CD4-positive, CD25-positive, alpha-beta regulatory T cell (primary cell): ENCODE data around the gene KCNMB3. TPM values are rescaled to one million over a fixed set of nuclear protein-coding genes. Genes with fewer than 3 reads are reported as not detected.
"Not testable (repeated sequence)": the region's sequence is repeated elsewhere in the genome, so short reads cannot be mapped to it uniquely, and the experiment has no call there.

Source experiments
- ATAC-seq, 2 donors: fragments of 150-1000 bp; cut with Tn5 transposase; one replicate each; pipeline ENCODE4 v1.10.0; 2021; ENCODE audit warnings: low read depth in 2 of 2, moderate number of reproducible peaks in 2 of 2, moderate library complexity in 1 of 2
- DNase-seq, 3 donors: peaks; one replicate each; pipeline versions ENCODE4 v3.0.0 to v3.0.0-alpha.2; 2012 to 2022; ENCODE audit warnings: mixed read lengths in 1 of 3
- H3K27ac ChIP-seq: one replicate; pipeline ENCODE4 v1.7.0; 2013; ENCODE audit warnings: mild to moderate bottlenecking, low read length; ENCODE audit not compliant: insufficient read depth, poor library complexity, severe bottlenecking
- H3K27me3 ChIP-seq: one replicate; pipeline ENCODE4 v1.7.0; 2013; ENCODE audit warnings: low read length; ENCODE audit not compliant: control insufficient read depth, insufficient read depth
- H3K36me3 ChIP-seq: one replicate; pipeline ENCODE4 v1.7.0; 2013; ENCODE audit warnings: mild to moderate bottlenecking, low read length, moderate library complexity; ENCODE audit not compliant: control insufficient read depth, insufficient read depth
- H3K4me1 ChIP-seq: 2 replicates; pipeline ENCODE4 v1.7.0; 2013; ENCODE audit warnings: mild to moderate bottlenecking, low read length; ENCODE audit not compliant: insufficient read depth, control insufficient read depth, poor library complexity, severe bottlenecking
- H3K4me3 ChIP-seq: one replicate; pipeline ENCODE4 v1.7.0; 2013; ENCODE audit warnings: low read depth, mild to moderate bottlenecking, low read length, moderate library complexity
- H3K9me3 ChIP-seq, 2 experiments: 1 replicate in 1 of 2; 2 replicates in 1 of 2; pipeline ENCODE4 v1.7.0; 2013; ENCODE audit warnings: low read length in 2 of 2, mild to moderate bottlenecking in 1 of 2, moderate library complexity in 1 of 2; ENCODE audit not compliant: control insufficient read depth in 2 of 2
- H3K27ac Mint-ChIP-seq, 3 donors: one replicate each; pipeline ENCODE4 v1.8.0; 2020 to 2022; ENCODE audit warnings: mild to moderate bottlenecking in 3 of 3, mixed read lengths in 3 of 3, moderate library complexity in 2 of 3
- H3K27me3 Mint-ChIP-seq: one replicate; pipeline ENCODE4 v1.8.0; 2022; ENCODE audit warnings: mild to moderate bottlenecking, mixed read lengths
- H3K36me3 Mint-ChIP-seq: one replicate; pipeline ENCODE4 v1.8.0; 2020; ENCODE audit warnings: mixed read lengths
- H3K4me1 Mint-ChIP-seq, 4 donors: one replicate each; pipeline ENCODE4 v1.8.0; 2020 to 2022; ENCODE audit warnings: mixed read lengths in 4 of 4, mild to moderate bottlenecking in 1 of 4
- H3K4me3 Mint-ChIP-seq, 4 donors: one replicate each; pipeline ENCODE4 v1.8.0; 2020 to 2022; ENCODE audit warnings: mild to moderate bottlenecking in 4 of 4, mixed read lengths in 4 of 4, moderate library complexity in 3 of 4
- H3K9me3 Mint-ChIP-seq, 7 donors: one replicate each; pipeline ENCODE4 v1.8.0; 2020 to 2022; ENCODE audit warnings: mixed read lengths in 7 of 7, mild to moderate bottlenecking in 3 of 7, moderate library complexity in 2 of 7
- polyA plus RNA-seq, 4 donors: library from polyadenylated mRNA; unstranded; fragments of 300-500 nt; fragmentation: Illumina TruSeq; gene quantifications; one replicate each; pipeline ENCODE4 v1.2.3, GENCODE V29; 2021
- total RNA-seq: library from RNA; stranded (reverse); gene quantifications from one replicate; pipeline ENCODE4 v1.2.3, GENCODE V29; 2022

Gene KCNMB3
- total and polyA plus RNA-seq, 5 donors from 2014 or later, result 0.22 to 1.0 (median 0.88) TPM

- H3K27me3 ChIP-seq, result peaks cover 5% of the 10 kb centered on the region
- Mint-ChIP-seq H3K27ac (peak overlapping the region in 1 of 3 donors; percentile 69), H3K27me3 (peaks cover 11% of the 10 kb centered on the region), H3K9me3 (no peaks in the 10 kb centered on the region), H3K36me3 (no peaks in the 10 kb centered on the region), H3K4me1 (no peaks in the 10 kb centered on the region), H3K4me3 (no peak overlapping the region)
- DNase-seq (no peak), ATAC-seq (no peak)
- H3K9me3 ChIP-seq, result no peaks in the 10 kb centered on the region
- no peak overlapping the region for H3K27ac ChIP-seq
- H3K36me3 ChIP-seq, result no peaks in the 10 kb centered on the region
- H3K4me1 ChIP-seq, result no peaks in the 10 kb centered on the region
- H3K4me3 ChIP-seq, result no peak overlapping the region
These were observed 35.4 kb upstream of the KCNMB3 start for GRCh38 chr3:179286331-179286730.

- H3K4me3 Mint-ChIP-seq, result no peak overlapping the region
- no peaks in the 10 kb centered on the region for H3K9me3 Mint-ChIP-seq
- ATAC-seq (no peak), DNase-seq (no peak)
- no peak overlapping the region for H3K27ac ChIP-seq
- H3K4me1 Mint-ChIP-seq, result no peaks in the 10 kb centered on the region
- H3K4me1 ChIP-seq, result no peaks in the 10 kb centered on the region
- no peaks in the 10 kb centered on the region for H3K36me3 Mint-ChIP-seq
- H3K27me3 ChIP-seq, result peaks cover 30% of the 10 kb centered on the region
- H3K9me3 ChIP-seq, result no peaks in the 10 kb centered on the region
- H3K27ac Mint-ChIP-seq, result no peak overlapping the region
- H3K4me3 ChIP-seq, result no peak overlapping the region
- H3K27me3 Mint-ChIP-seq, result peaks cover 27% of the 10 kb centered on the region
- H3K36me3 ChIP-seq, result no peaks in the 10 kb centered on the region
These were observed 30.9 kb upstream of the KCNMB3 start for GRCh38 chr3:179281825-179282224.

- Mint-ChIP-seq H3K36me3 (no peaks in the 10 kb centered on the region), H3K4me3 (no peak overlapping the region), H3K27me3 (peaks cover 45% of the 10 kb centered on the region), H3K9me3 (peaks cover 0 to 2% (median 0%) of the 10 kb centered on the region in 7 donors), H3K27ac (no peak overlapping the region), H3K4me1 (no peaks in the 10 kb centered on the region)
- H3K27me3 ChIP-seq, result peaks cover 32% of the 10 kb centered on the region
- H3K4me1 ChIP-seq, result no peaks in the 10 kb centered on the region
- no peak for DNase-seq
- no peak overlapping the region for H3K4me3 ChIP-seq
- no peaks in the 10 kb centered on the region for H3K9me3 ChIP-seq
- no peak for ATAC-seq
- H3K36me3 ChIP-seq, result no peaks in the 10 kb centered on the region
- H3K27ac ChIP-seq, result no peak overlapping the region
These were observed 28.9 kb upstream of the KCNMB3 start for GRCh38 chr3:179279837-179280236.

GRCh38 chr3:179278932-179279693 lies 28.2 kb upstream of the KCNMB3 start:
- peaks cover 0 to 2% (median 0%) of the 10 kb centered on the region in 7 donors for H3K9me3 Mint-ChIP-seq
- ATAC-seq (no peak), DNase-seq (no peak)
- peaks cover 32% of the 10 kb centered on the region for H3K27me3 ChIP-seq
- H3K4me1 Mint-ChIP-seq, result no peaks in the 10 kb centered on the region
- no peaks in the 10 kb centered on the region for H3K36me3 Mint-ChIP-seq
- no peak overlapping the region for H3K4me3 Mint-ChIP-seq
- H3K4me1 ChIP-seq, result no peaks in the 10 kb centered on the region
- no peak overlapping the region for H3K4me3 ChIP-seq
- H3K27me3 Mint-ChIP-seq, result peaks cover 46% of the 10 kb centered on the region
- H3K36me3 ChIP-seq, result no peaks in the 10 kb centered on the region
- H3K9me3 ChIP-seq, result no peaks in the 10 kb centered on the region
- H3K27ac ChIP-seq, result no peak overlapping the region
- no peak overlapping the region for H3K27ac Mint-ChIP-seq

GRCh38 chr3:179278151-179278550 lies 27.2 kb upstream of the KCNMB3 start:
- Histone ChIP-seq H3K36me3 (no peaks in the 10 kb centered on the region), H3K4me3 (no peak overlapping the region), H3K4me1 (no peaks in the 10 kb centered on the region), H3K9me3 (no peaks in the 10 kb centered on the region), H3K27me3 (peaks cover 32% of the 10 kb centered on the region), H3K27ac (no peak overlapping the region)
- ATAC-seq, result no peak
- no peak overlapping the region for H3K27ac Mint-ChIP-seq
- peaks cover 42% of the 10 kb centered on the region for H3K27me3 Mint-ChIP-seq
- no peaks in the 10 kb centered on the region for H3K4me1 Mint-ChIP-seq
- peaks cover 0 to 2% (median 0%) of the 10 kb centered on the region in 7 donors for H3K9me3 Mint-ChIP-seq
- DNase-seq, result no peak
- H3K36me3 Mint-ChIP-seq, result no peaks in the 10 kb centered on the region
- no peak overlapping the region for H3K4me3 Mint-ChIP-seq

GRCh38 chr3:179276743-179277142 lies 25.8 kb upstream of the KCNMB3 start:
- Mint-ChIP-seq H3K4me3 (no peak overlapping the region), H3K27ac (no peak overlapping the region), H3K36me3 (no peaks in the 10 kb centered on the region), H3K9me3 (peaks cover 0 to 2% (median 0%) of the 10 kb centered on the region in 7 donors), H3K27me3 (peaks cover 41% of the 10 kb centered on the region), H3K4me1 (no peaks in the 10 kb centered on the region)
- DNase-seq, result no peak
- ATAC-seq, result no peak
- Histone ChIP-seq H3K4me3 (no peak overlapping the region), H3K27ac (no peak overlapping the region), H3K27me3 (peaks cover 27% of the 10 kb centered on the region), H3K4me1 (no peaks in the 10 kb centered on the region), H3K36me3 (no peaks in the 10 kb centered on the region), H3K9me3 (no peaks in the 10 kb centered on the region)

- no peak for DNase-seq
- H3K27ac ChIP-seq, result no peak overlapping the region
- H3K27ac Mint-ChIP-seq, result no peak overlapping the region
These were observed 25.1 kb upstream of the KCNMB3 start for GRCh38 chr3:179276001-179276400.

GRCh38 chr3:179274434-179274833 lies 23.5 kb upstream of the KCNMB3 start:
- H3K4me3 ChIP-seq, ATAC-seq, H3K4me3 Mint-ChIP-seq, H3K4me1 Mint-ChIP-seq, DNase-seq, H3K9me3 ChIP-seq, H3K9me3 Mint-ChIP-seq, H3K36me3 Mint-ChIP-seq, H3K36me3 ChIP-seq, H3K27ac Mint-ChIP-seq, H3K27ac ChIP-seq, H3K4me1 ChIP-seq: not testable (repeated sequence)
- peaks cover 21% of the 10 kb centered on the region for H3K27me3 ChIP-seq
- peaks cover 41% of the 10 kb centered on the region for H3K27me3 Mint-ChIP-seq

More at GRCh38 chr3:179276001-179276400, 25.1 kb upstream of the KCNMB3 start:
- no peaks in the 10 kb centered on the region for H3K36me3 Mint-ChIP-seq
- peaks cover 41% of the 10 kb centered on the region for H3K27me3 Mint-ChIP-seq
- H3K4me1 Mint-ChIP-seq, result no peaks in the 10 kb centered on the region
- no peak overlapping the region for H3K4me3 Mint-ChIP-seq
- Histone ChIP-seq H3K36me3 (no peaks in the 10 kb centered on the region), H3K9me3 (no peaks in the 10 kb centered on the region), H3K4me1 (no peaks in the 10 kb centered on the region), H3K4me3 (no peak overlapping the region), H3K27me3 (peaks cover 27% of the 10 kb centered on the region)
- no peak for ATAC-seq
- peaks cover 0 to 2% (median 0%) of the 10 kb centered on the region in 7 donors for H3K9me3 Mint-ChIP-seq
